ENCODE data around the gene ARHGEF39. TPM values are rescaled to one million over a fixed set of nuclear protein-coding genes. Genes with fewer than 3 reads are reported as not detected.

Gene ARHGEF39
- total and polyA plus RNA-seq, 9 of the 15 experiments (the other 6 are each of a cell fraction or from before 2014, with no cell fraction given), result 2.8 to 21.7 (median 12.9) TPM

DNA sequence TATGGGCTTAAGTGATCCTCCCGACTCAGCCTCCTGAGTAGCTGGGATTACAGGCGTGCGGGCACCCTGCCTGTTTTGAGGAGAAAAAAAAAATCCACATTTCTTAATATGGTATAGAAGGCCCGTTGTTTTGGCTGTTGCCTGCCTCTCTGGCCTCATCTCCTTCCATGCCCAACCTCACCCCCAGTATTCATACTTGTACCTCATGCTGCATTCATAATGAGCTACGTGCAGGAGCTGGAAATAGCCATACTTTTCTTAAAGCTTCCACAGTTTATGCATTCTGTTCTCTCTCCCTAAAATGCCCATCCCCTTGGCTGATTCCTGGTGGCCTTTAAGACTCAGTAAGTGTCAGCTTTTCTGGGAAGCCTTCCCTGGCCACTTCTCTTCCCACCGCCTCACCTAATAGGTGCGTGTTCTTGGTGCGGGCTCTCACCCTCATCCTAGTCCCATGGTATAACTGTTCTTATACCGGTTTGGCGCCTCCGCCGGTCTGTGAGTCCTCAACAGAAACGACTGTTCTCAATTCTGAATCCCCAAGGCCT is 26.8 kb upstream of the ARHGEF39 start:
- DNase-seq (ENCODE audit: extremely low read depth in 1 of 4, low spot score in 3 of 4), result no peak
- no TSS peak for BruUV-seq (replicated peaks)
- Histone ChIP-seq H4K20me1 (replicated peaks; ENCODE audit: control insufficient read depth, insufficient read depth, low read length) (no peaks in the 10 kb centered on the region), H2AFZ (ENCODE audit: low read depth, low read length) (peak overlapping the region; percentile 91; the same call in 1 of the 2 replicates), H3K4me3 (no peak overlapping the region), H3K4me2 (ENCODE audit: insufficient read depth, low read length) (peak overlapping the region; percentile 89; the same call in 1 of the 2 replicates), H3K27ac (ENCODE audit: extremely low read depth, low read depth, low read length) (peak overlapping the region; percentile 86; the same call in 1 of the 3 replicates), H3K9me1 (ENCODE audit: control insufficient read depth, insufficient read depth, low read length) (no peaks in the 10 kb centered on the region), H3K36me3 (ENCODE audit: control insufficient read depth, insufficient read depth, low read length) (peaks cover 13% of the 10 kb centered on the region), H3K79me2 (ENCODE audit: control insufficient read depth, insufficient read depth, low read length) (no peaks in the 10 kb centered on the region), H3K4me1 (replicated peaks in 1 of 2; ENCODE audit: control insufficient read depth in 2 of 2, insufficient read depth in 2 of 2, low read length in 2 of 2) (peaks cover 12 to 23% of the 10 kb centered on the region in 2 experiments; a peak in 4 of 5 replicates), H3K27me3 (ENCODE audit: control insufficient read depth in 2 of 2, insufficient read depth in 2 of 2, low read length in 2 of 2) (no peaks in the 10 kb centered on the region), H3K9ac (ENCODE audit: insufficient read depth in 1 of 2, low read depth in 2 of 2, low read length in 2 of 2) (peak overlapping the region in 1 of 2 experiments; percentile 73; a peak in 1 of 4 replicates), H3K9me3 (replicated peaks; ENCODE audit: control insufficient read depth, insufficient read depth, low read depth, low read length) (no peaks in the 10 kb centered on the region)
- CTCF ChIA-PET (ENCODE audit: low intra/inter-chr PET ratio), result no interaction called here
- peak; percentile 52 for FAIRE-seq
- intact Hi-C loops (cut with micrococcal nuclease), result no loop called here
- ATAC-seq, result no peak
- WGBS (ENCODE audit: insufficient coverage, low coverage, missing lambda C conversion rate), result 72% methylated on average over 7 of the region's 13 CpGs
- in situ Hi-C loops (cut with MboI), result no loop called here
- POLR2A ChIA-PET, result interaction anchor here (0.6 to 1.9 kb wide), 6 partner anchors 12 to 40 kb away, joined by 3 to 7 read pairs (median 4); partner anchors contain the start of genes CREB3 and TLN1
- TF ChIP-seq SLC30A9 (CRISPR knock-in tag; IDR thresholded peaks at IDR 0.05) (no peak), DNMT1 (IDR thresholded peaks at IDR 0.05) (no peak)

DNA sequence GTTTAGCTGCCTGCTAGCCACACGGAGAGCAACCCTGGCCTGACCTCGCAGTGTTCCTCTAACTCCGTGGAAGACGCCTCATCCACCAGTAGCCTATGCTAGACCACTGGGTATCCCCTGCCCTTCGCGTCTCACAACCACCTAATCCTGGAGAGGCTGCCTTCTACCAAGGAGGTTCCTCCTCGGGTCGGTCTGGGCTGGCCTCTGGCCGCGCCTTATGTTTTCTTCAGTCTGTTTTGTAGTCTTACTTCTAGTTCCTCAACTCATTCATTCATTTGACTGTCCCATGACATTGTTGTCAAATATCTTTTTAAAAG is 26.3 kb upstream of the ARHGEF39 start:
- ChIA-PET CTCF (ENCODE audit: low intra/inter-chr PET ratio) (no interaction called here), POLR2A (interaction anchor here (0.6 to 1.9 kb wide), 10 partner anchors 12 to 50 kb away, joined by 3 to 10 read pairs (median 4); partner anchors contain the start of genes CREB3 and TLN1)
- Histone ChIP-seq H3K27ac (ENCODE audit: extremely low read depth, low read depth, low read length) (peak overlapping the region; percentile 86), H2AFZ (ENCODE audit: low read depth, low read length) (peak overlapping the region; percentile 91), H3K9ac (ENCODE audit: insufficient read depth in 1 of 2, low read depth in 2 of 2, low read length in 2 of 2) (peak overlapping the region; percentile 73 to 92), H4K20me1 (replicated peaks; ENCODE audit: control insufficient read depth, insufficient read depth, low read length) (no peaks in the 10 kb centered on the region), H3K36me3 (ENCODE audit: control insufficient read depth, insufficient read depth, low read length) (peaks cover 8% of the 10 kb centered on the region; the same call in 2 of the 3 replicates), H3K9me3 (replicated peaks; ENCODE audit: control insufficient read depth, insufficient read depth, low read depth, low read length) (no peaks in the 10 kb centered on the region), H3K4me3 (peak overlapping the region; percentile 72), H3K79me2 (ENCODE audit: control insufficient read depth, insufficient read depth, low read length) (no peaks in the 10 kb centered on the region), H3K9me1 (ENCODE audit: control insufficient read depth, insufficient read depth, low read length) (no peaks in the 10 kb centered on the region), H3K4me1 (replicated peaks in 1 of 2; ENCODE audit: control insufficient read depth in 2 of 2, insufficient read depth in 2 of 2, low read length in 2 of 2) (peaks cover 12 to 23% of the 10 kb centered on the region in 2 experiments; a peak in 4 of 5 replicates), H3K4me2 (ENCODE audit: insufficient read depth, low read length) (peak overlapping the region; percentile 89), H3K27me3 (ENCODE audit: control insufficient read depth in 2 of 2, insufficient read depth in 2 of 2, low read length in 2 of 2) (no peaks in the 10 kb centered on the region)
- 20% methylated on average over 6 of the region's 10 CpGs for WGBS (ENCODE audit: insufficient coverage, low coverage, missing lambda C conversion rate)
- DNase-seq (ENCODE audit: extremely low read depth in 1 of 4, low spot score in 3 of 4) (no peak), FAIRE-seq (peak; percentile 11), ATAC-seq (peak; percentile 70; the same call in 2 of the 3 replicates)
- no peak for TF ChIP-seq HNRNPLL (IDR thresholded peaks at IDR 0.05; ENCODE audit: low read depth, low read length, poor library complexity, severe bottlenecking)
- TF ChIP-seq, protein P1, sequence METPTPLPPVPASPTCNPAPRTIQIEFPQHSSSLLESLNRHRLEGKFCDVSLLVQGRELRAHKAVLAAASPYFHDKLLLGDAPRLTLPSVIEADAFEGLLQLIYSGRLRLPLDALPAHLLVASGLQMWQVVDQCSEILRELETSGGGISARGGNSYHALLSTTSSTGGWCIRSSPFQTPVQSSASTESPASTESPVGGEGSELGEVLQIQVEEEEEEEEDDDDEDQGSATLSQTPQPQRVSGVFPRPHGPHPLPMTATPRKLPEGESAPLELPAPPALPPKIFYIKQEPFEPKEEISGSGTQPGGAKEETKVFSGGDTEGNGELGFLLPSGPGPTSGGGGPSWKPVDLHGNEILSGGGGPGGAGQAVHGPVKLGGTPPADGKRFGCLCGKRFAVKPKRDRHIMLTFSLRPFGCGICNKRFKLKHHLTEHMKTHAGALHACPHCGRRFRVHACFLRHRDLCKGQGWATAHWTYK (CRISPR knock-in tag; IDR thresholded peaks at IDR 0.05), result no peak
- TF ChIP-seq, protein P2, sequence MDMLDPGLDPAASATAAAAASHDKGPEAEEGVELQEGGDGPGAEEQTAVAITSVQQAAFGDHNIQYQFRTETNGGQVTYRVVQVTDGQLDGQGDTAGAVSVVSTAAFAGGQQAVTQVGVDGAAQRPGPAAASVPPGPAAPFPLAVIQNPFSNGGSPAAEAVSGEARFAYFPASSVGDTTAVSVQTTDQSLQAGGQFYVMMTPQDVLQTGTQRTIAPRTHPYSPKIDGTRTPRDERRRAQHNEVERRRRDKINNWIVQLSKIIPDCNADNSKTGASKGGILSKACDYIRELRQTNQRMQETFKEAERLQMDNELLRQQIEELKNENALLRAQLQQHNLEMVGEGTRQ (CRISPR knock-in tag; IDR thresholded peaks at IDR 0.05), result no peak
- no peak for TF ChIP-seq STAT5A (IDR thresholded peaks at IDR 0.05; ENCODE audit: borderline replicate concordance, low read length)
- TF ChIP-seq MAFF (IDR thresholded peaks at IDR 0.05; ENCODE audit: low read length), result no peak
- TF ChIP-seq, protein P3, sequence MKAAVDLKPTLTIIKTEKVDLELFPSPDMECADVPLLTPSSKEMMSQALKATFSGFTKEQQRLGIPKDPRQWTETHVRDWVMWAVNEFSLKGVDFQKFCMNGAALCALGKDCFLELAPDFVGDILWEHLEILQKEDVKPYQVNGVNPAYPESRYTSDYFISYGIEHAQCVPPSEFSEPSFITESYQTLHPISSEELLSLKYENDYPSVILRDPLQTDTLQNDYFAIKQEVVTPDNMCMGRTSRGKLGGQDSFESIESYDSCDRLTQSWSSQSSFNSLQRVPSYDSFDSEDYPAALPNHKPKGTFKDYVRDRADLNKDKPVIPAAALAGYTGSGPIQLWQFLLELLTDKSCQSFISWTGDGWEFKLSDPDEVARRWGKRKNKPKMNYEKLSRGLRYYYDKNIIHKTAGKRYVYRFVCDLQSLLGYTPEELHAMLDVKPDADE (conservative IDR thresholded peaks at IDR 0.05; ENCODE audit: control insufficient read depth, low read depth, low read length), result no peak
- intact Hi-C loops (cut with micrococcal nuclease), result no loop called here
- in situ Hi-C loops (cut with MboI), result no loop called here
- TSS peak; percentile 76 for BruUV-seq (replicated peaks)
